ENCODE data around the gene FNDC11. TPM values are rescaled to one million over a fixed set of nuclear protein-coding genes. Genes with fewer than 3 reads are reported as not detected.
A peak's percentile ranks its signal among the peaks of the same experiment; 100 is the strongest.

The FNDC11 gene
- total RNA-seq, 5 donors from 2014 or later (not counting 1 experiment from before 2014, with no cell fraction given), result 0.38 to 1.8 (median 0.70) TPM

GRCh38 chr20:63543131-63543530, 10.8 kb upstream of the FNDC11 start:
- no peak overlapping the region for H3K4me3 Mint-ChIP-seq
- WGBS (ENCODE audit: insufficient coverage), result 90% methylated on average over 8 of the region's 10 CpGs
- DNase-seq (no peak), ATAC-seq (replicated peaks in 1 of 4) (no peak)
- ChIA-PET POLR2A (no interaction called here), CTCF (no interaction called here)
- H3K27ac ChIP-seq (ENCODE audit: low read length), result no peak overlapping the region
- no peaks in the 10 kb centered on the region for H3K9me3 Mint-ChIP-seq
- peaks cover 4 to 11% (median 8%) of the 10 kb centered on the region in 3 donors for H3K4me1 Mint-ChIP-seq
- H3K27me3 ChIP-seq (replicated peaks in 1 of 2; ENCODE audit: control insufficient read depth in 2 of 2, extremely low read depth in 1 of 2, insufficient read depth in 2 of 2, low read length in 1 of 2), result peaks cover 0 to 18% of the 10 kb centered on the region in 2 experiments
- no peaks in the 10 kb centered on the region for H3K9me3 ChIP-seq
- no peak overlapping the region for H3K4me3 ChIP-seq (ENCODE audit: control insufficient read depth in 1 of 2, extremely low read depth in 1 of 2, low read length in 1 of 2)
- no peaks in the 10 kb centered on the region for H3K36me3 ChIP-seq (ENCODE audit: control insufficient read depth in 2 of 2, extremely low read depth in 1 of 2, insufficient read depth in 1 of 2, low read length in 1 of 2)
- H3K27ac Mint-ChIP-seq, result no peak overlapping the region
- H3K27me3 Mint-ChIP-seq, result peaks cover 0 to 4% of the 10 kb centered on the region in 2 donors
- H3K36me3 Mint-ChIP-seq, result no peaks in the 10 kb centered on the region
- peaks cover 5 to 24% of the 10 kb centered on the region in 2 experiments for H3K4me1 ChIP-seq (ENCODE audit: control insufficient read depth in 1 of 2, extremely low read depth in 1 of 2, insufficient read depth in 2 of 2, low read length in 2 of 2)

GRCh38 chr20:63543733-63544132, 10.2 kb upstream of the FNDC11 start:
- H3K36me3 Mint-ChIP-seq, result no peaks in the 10 kb centered on the region
- H3K4me1 Mint-ChIP-seq, result peaks cover 2 to 11% (median 6%) of the 10 kb centered on the region in 3 donors
- no peak for ATAC-seq (replicated peaks in 1 of 4)
- H3K4me3 Mint-ChIP-seq, result no peak overlapping the region
- 86% methylated on average over 6 of the region's 6 CpGs for WGBS (ENCODE audit: insufficient coverage)
- Histone ChIP-seq H3K27ac (ENCODE audit: low read length) (no peak overlapping the region), H3K4me3 (ENCODE audit: control insufficient read depth in 1 of 2, extremely low read depth in 1 of 2, low read length in 1 of 2) (no peak overlapping the region), H3K4me1 (ENCODE audit: control insufficient read depth in 1 of 2, extremely low read depth in 1 of 2, insufficient read depth in 2 of 2, low read length in 2 of 2) (peaks cover 8 to 22% of the 10 kb centered on the region in 2 experiments), H3K27me3 (replicated peaks in 1 of 2; ENCODE audit: control insufficient read depth in 2 of 2, extremely low read depth in 1 of 2, insufficient read depth in 2 of 2, low read length in 1 of 2) (peaks cover 0 to 24% of the 10 kb centered on the region in 2 experiments), H3K9me3 (no peaks in the 10 kb centered on the region), H3K36me3 (ENCODE audit: control insufficient read depth in 2 of 2, extremely low read depth in 1 of 2, insufficient read depth in 1 of 2, low read length in 1 of 2) (no peaks in the 10 kb centered on the region)
- H3K27ac Mint-ChIP-seq, result peak overlapping the region in 1 of 2 donors; percentile 24
- no peaks in the 10 kb centered on the region for H3K9me3 Mint-ChIP-seq
- no peak for DNase-seq
- CTCF ChIA-PET, result no interaction called here
- POLR2A ChIA-PET, result no interaction called here
- H3K27me3 Mint-ChIP-seq, result peaks cover 0 to 6% of the 10 kb centered on the region in 2 donors

GRCh38 chr20:63544241-63544957, 9.6 kb upstream of the FNDC11 start:
- Mint-ChIP-seq H3K4me1 (peaks cover 2 to 13% (median 9%) of the 10 kb centered on the region in 3 donors), H3K27me3 (peaks cover 0 to 6% of the 10 kb centered on the region in 2 donors), H3K4me3 (no peak overlapping the region), H3K36me3 (no peaks in the 10 kb centered on the region), H3K9me3 (no peaks in the 10 kb centered on the region), H3K27ac (no peak overlapping the region)
- no peak for DNase-seq
- H3K9me3 ChIP-seq, result no peaks in the 10 kb centered on the region
- no peak overlapping the region for H3K4me3 ChIP-seq (ENCODE audit: control insufficient read depth in 1 of 2, extremely low read depth in 1 of 2, low read length in 1 of 2)
- ATAC-seq (replicated peaks in 1 of 4), result no peak
- CTCF ChIA-PET, result no interaction called here
- no peak overlapping the region for H3K27ac ChIP-seq (ENCODE audit: low read length)
- H3K36me3 ChIP-seq (ENCODE audit: control insufficient read depth in 2 of 2, extremely low read depth in 1 of 2, insufficient read depth in 1 of 2, low read length in 1 of 2), result no peaks in the 10 kb centered on the region
- 85% methylated on average over 27 of the region's 27 CpGs for WGBS (ENCODE audit: insufficient coverage)
- POLR2A ChIA-PET, result no interaction called here
- peaks cover 9 to 17% of the 10 kb centered on the region in 2 experiments for H3K4me1 ChIP-seq (ENCODE audit: control insufficient read depth in 1 of 2, extremely low read depth in 1 of 2, insufficient read depth in 2 of 2, low read length in 2 of 2)
- H3K27me3 ChIP-seq (replicated peaks in 1 of 2; ENCODE audit: control insufficient read depth in 2 of 2, extremely low read depth in 1 of 2, insufficient read depth in 2 of 2, low read length in 1 of 2), result peaks cover 0 to 25% of the 10 kb centered on the region in 2 experiments

GRCh38 chr20:63544958-63545516, 8.9 kb upstream of the FNDC11 start:
- Histone ChIP-seq H3K36me3 (ENCODE audit: control insufficient read depth in 2 of 2, extremely low read depth in 1 of 2, insufficient read depth in 1 of 2, low read length in 1 of 2) (no peaks in the 10 kb centered on the region), H3K27me3 (replicated peaks in 1 of 2; ENCODE audit: control insufficient read depth in 2 of 2, extremely low read depth in 1 of 2, insufficient read depth in 2 of 2, low read length in 1 of 2) (peaks cover 0 to 31% of the 10 kb centered on the region in 2 experiments), H3K9me3 (no peaks in the 10 kb centered on the region), H3K27ac (ENCODE audit: low read length) (no peak overlapping the region), H3K4me3 (ENCODE audit: control insufficient read depth in 1 of 2, extremely low read depth in 1 of 2, low read length in 1 of 2) (no peak overlapping the region), H3K4me1 (ENCODE audit: control insufficient read depth in 1 of 2, extremely low read depth in 1 of 2, insufficient read depth in 2 of 2, low read length in 2 of 2) (peaks cover 11 to 15% of the 10 kb centered on the region in 2 experiments)
- ATAC-seq (replicated peaks in 1 of 4) (no peak), DNase-seq (no peak)
- H3K4me1 Mint-ChIP-seq, result peaks cover 4 to 13% (median 11%) of the 10 kb centered on the region in 3 donors
- POLR2A ChIA-PET, result interaction anchor here in 1 of 2 donors (0.6 kb wide), 1 partner anchor 29 kb away, joined by 7 read pairs; the partner anchor contains the start of gene HELZ2
- H3K36me3 Mint-ChIP-seq, result no peaks in the 10 kb centered on the region
- 78% methylated on average over 17 of the region's 19 CpGs for WGBS (ENCODE audit: insufficient coverage)
- H3K9me3 Mint-ChIP-seq, result no peaks in the 10 kb centered on the region
- no peak overlapping the region for H3K27ac Mint-ChIP-seq
- no peak overlapping the region for H3K4me3 Mint-ChIP-seq
- CTCF ChIA-PET, result no interaction called here
- peaks cover 0 to 6% of the 10 kb centered on the region in 2 donors for H3K27me3 Mint-ChIP-seq

GRCh38 chr20:63545814-63546213, 8.1 kb upstream of the FNDC11 start:
- ChIA-PET POLR2A (interaction anchor here in 1 of 2 donors (0.6 kb wide), 1 partner anchor 28 kb away, joined by 7 read pairs; the partner anchor contains the start of gene HELZ2), CTCF (no interaction called here)
- H3K4me1 ChIP-seq (ENCODE audit: control insufficient read depth in 1 of 2, extremely low read depth in 1 of 2, insufficient read depth in 2 of 2, low read length in 2 of 2), result peaks cover 11 to 15% of the 10 kb centered on the region in 2 experiments
- H3K36me3 ChIP-seq (ENCODE audit: control insufficient read depth in 2 of 2, extremely low read depth in 1 of 2, insufficient read depth in 1 of 2, low read length in 1 of 2), result no peaks in the 10 kb centered on the region
- H3K27me3 Mint-ChIP-seq, result peaks cover 0 to 10% of the 10 kb centered on the region in 2 donors
- H3K4me3 Mint-ChIP-seq, result no peak overlapping the region
- no peak overlapping the region for H3K27ac ChIP-seq (ENCODE audit: low read length)
- no peak overlapping the region for H3K27ac Mint-ChIP-seq
- peaks cover 4 to 11% (median 11%) of the 10 kb centered on the region in 3 donors for H3K4me1 Mint-ChIP-seq
- H3K36me3 Mint-ChIP-seq, result no peaks in the 10 kb centered on the region
- peaks cover 0 to 39% of the 10 kb centered on the region in 2 experiments for H3K27me3 ChIP-seq (replicated peaks in 1 of 2; ENCODE audit: control insufficient read depth in 2 of 2, extremely low read depth in 1 of 2, insufficient read depth in 2 of 2, low read length in 1 of 2)
- peak in 1 of 4 experiments; percentile 61 for ATAC-seq (replicated peaks in 1 of 4)
- no peaks in the 10 kb centered on the region for H3K9me3 Mint-ChIP-seq
- no peak overlapping the region for H3K4me3 ChIP-seq (ENCODE audit: control insufficient read depth in 1 of 2, extremely low read depth in 1 of 2, low read length in 1 of 2)
- no peaks in the 10 kb centered on the region for H3K9me3 ChIP-seq
- no peak for DNase-seq
- WGBS (ENCODE audit: insufficient coverage), result no CpG with 5 or more reads among the region's 6 CpGs

GRCh38 chr20:63546256-63546955, 7.6 kb upstream of the FNDC11 start:
- peaks cover 4 to 16% (median 11%) of the 10 kb centered on the region in 3 donors for H3K4me1 Mint-ChIP-seq
- H3K36me3 ChIP-seq (ENCODE audit: control insufficient read depth in 2 of 2, extremely low read depth in 1 of 2, insufficient read depth in 1 of 2, low read length in 1 of 2), result no peaks in the 10 kb centered on the region
- H3K4me3 ChIP-seq (ENCODE audit: control insufficient read depth in 1 of 2, extremely low read depth in 1 of 2, low read length in 1 of 2), result no peak overlapping the region
- CTCF ChIA-PET, result interaction anchor here in 1 of 2 donors (0.7 kb wide), 1 partner anchor 365 kb away, joined by 3 read pairs; no protein-coding TSS in a partner anchor
- ATAC-seq (replicated peaks in 1 of 4) (no peak), DNase-seq (no peak)
- no peak overlapping the region for H3K4me3 Mint-ChIP-seq
- no peaks in the 10 kb centered on the region for H3K9me3 Mint-ChIP-seq
- peaks cover 0 to 10% of the 10 kb centered on the region in 2 donors for H3K27me3 Mint-ChIP-seq
- no peaks in the 10 kb centered on the region for H3K36me3 Mint-ChIP-seq
- POLR2A ChIA-PET, result no interaction called here
- peaks cover 11 to 15% of the 10 kb centered on the region in 2 experiments for H3K4me1 ChIP-seq (ENCODE audit: control insufficient read depth in 1 of 2, extremely low read depth in 1 of 2, insufficient read depth in 2 of 2, low read length in 2 of 2)
- no peaks in the 10 kb centered on the region for H3K9me3 ChIP-seq
- H3K27ac ChIP-seq (ENCODE audit: low read length), result no peak overlapping the region
- 84% methylated on average over 17 of the region's 20 CpGs for WGBS (ENCODE audit: insufficient coverage)
- H3K27ac Mint-ChIP-seq, result no peak overlapping the region
- peaks cover 0 to 43% of the 10 kb centered on the region in 2 experiments for H3K27me3 ChIP-seq (replicated peaks in 1 of 2; ENCODE audit: control insufficient read depth in 2 of 2, extremely low read depth in 1 of 2, insufficient read depth in 2 of 2, low read length in 1 of 2)

All from T-cell (primary cell).